Common myeloid progenitor, CD34-positive (primary cell): ENCODE results near the gene FGF1.
A peak's percentile ranks its signal among the peaks of the same experiment; 100 is the strongest.

Experiments used
- CTCF ChIA-PET: fragments of 350-600 bp; sonication (Branson Sonifier 250); formaldehyde crosslinking; loops from one replicate; lab custom pipeline; 2021; ENCODE audit warnings: antibody characterized with exemption; lab: Charles Lee
- POLR2A ChIA-PET: fragments of 350-600 bp; sonication (Branson Sonifier 250); formaldehyde crosslinking; loops from one replicate; lab custom pipeline; 2021; ENCODE audit warnings: antibody characterized with exemption; lab: Charles Lee
- DNase-seq, 3 donors: peaks; one replicate each; pipeline versions ENCODE4 v3.0.0 to v3.0.0-alpha.2; 2013
- H3K27ac ChIP-seq, 2 experiments: 1 replicate in 1 of 2; 2 replicates in 1 of 2; pipeline ENCODE4 v1.7.0; 2013; ENCODE audit warnings: inconsistent platforms in 2 of 2, low read length in 2 of 2, mild to moderate bottlenecking in 2 of 2, low read depth in 1 of 2, moderate library complexity in 1 of 2; ENCODE audit not compliant: severe bottlenecking in 2 of 2, insufficient read depth in 1 of 2, poor library complexity in 1 of 2
- H3K27me3 ChIP-seq, 5 experiments: replicated peaks in 2 of 5; 1 replicate in 3 of 5; 2 replicates in 2 of 5; pipeline versions ENCODE4 v1.6.1 to v1.7.0; 2013; ENCODE audit warnings: low read length in 4 of 5, mild to moderate bottlenecking in 2 of 5, moderate library complexity in 2 of 5, inconsistent platforms in 1 of 5; ENCODE audit not compliant: insufficient read depth in 5 of 5, control insufficient read depth in 4 of 5
- H3K36me3 ChIP-seq, 4 experiments: 1 replicate in 2 of 4; 2 replicates in 2 of 4; pipeline versions ENCODE4 v1.6.1 to v1.7.0; 2013; ENCODE audit warnings: low read length in 3 of 4, control low read depth in 1 of 4, mild to moderate bottlenecking in 1 of 4; ENCODE audit not compliant: control insufficient read depth in 4 of 4, insufficient read depth in 4 of 4
- H3K4me1 ChIP-seq, 4 experiments: 1 replicate in 3 of 4; 2 replicates in 1 of 4; pipeline versions ENCODE4 v1.6.1 to v1.7.1; 2013; ENCODE audit warnings: low read length in 3 of 4, mild to moderate bottlenecking in 3 of 4, control low read depth in 1 of 4, inconsistent platforms in 1 of 4, moderate library complexity in 1 of 4; ENCODE audit not compliant: control insufficient read depth in 4 of 4, insufficient read depth in 4 of 4; ENCODE audit errors: control extremely low read depth in 1 of 4
- H3K4me3 ChIP-seq, 7 experiments: 1 replicate in 4 of 7; 2 replicates in 3 of 7; pipeline versions ENCODE4 v1.5.1 to v1.7.0; 2013; ENCODE audit warnings: mild to moderate bottlenecking in 7 of 7, low read length in 6 of 7, moderate library complexity in 6 of 7, inconsistent platforms in 2 of 7, low read depth in 2 of 7, control low read depth in 1 of 7; ENCODE audit not compliant: insufficient read depth in 4 of 7, control insufficient read depth in 1 of 7; ENCODE audit errors: extremely low read depth in 1 of 7
- H3K9me3 ChIP-seq, 5 experiments: 1 replicate in 4 of 5; 2 replicates in 1 of 5; pipeline versions ENCODE4 v1.6.1 to v1.7.1; 2013; ENCODE audit warnings: low read length in 4 of 5, mild to moderate bottlenecking in 2 of 5, inconsistent platforms in 1 of 5, low read depth in 1 of 5, moderate library complexity in 1 of 5; ENCODE audit not compliant: control insufficient read depth in 4 of 5, insufficient read depth in 2 of 5; ENCODE audit errors: control extremely low read depth in 1 of 5
- WGBS: methylation state at CpG from one replicate; pipeline ENCODE4 v1.1.5; 2013; ENCODE audit not compliant: insufficient coverage; 5-methylcytosine and 5-hydroxymethylcytosine counted together

Gene FGF1

GRCh38 chr5:142664067-142664466 lies 21.8 kb downstream of the FGF1 start:
- H3K4me1 ChIP-seq: no peaks in the 10 kb centered on the region
- H3K27me3 ChIP-seq: peaks cover 0 to 2% (median 0%) of the 10 kb centered on the region in 5 experiments
- 89% methylated on average over 9 of the region's 9 CpGs for WGBS
- POLR2A ChIA-PET: no interaction called here
- H3K36me3 ChIP-seq: no peaks in the 10 kb centered on the region
- H3K4me3 ChIP-seq: no peak overlapping the region
- DNase-seq: no peak
- CTCF ChIA-PET: interaction anchor here (2.2 kb wide), 1 partner anchor 18 kb away, joined by 4 read pairs; no protein-coding TSS in a partner anchor
- H3K27ac ChIP-seq: no peak overlapping the region
- H3K9me3 ChIP-seq: no peaks in the 10 kb centered on the region

GRCh38 chr5:142663246-142663645 lies 22.6 kb downstream of the FGF1 start:
- Histone ChIP-seq H3K27ac (no peak overlapping the region), H3K9me3 (no peaks in the 10 kb centered on the region), H3K36me3 (no peaks in the 10 kb centered on the region), H3K27me3 (no peaks in the 10 kb centered on the region), H3K4me1 (no peaks in the 10 kb centered on the region), H3K4me3 (no peak overlapping the region)
- no peak for DNase-seq
- ChIA-PET CTCF (interaction anchor here (1.2 to 2.2 kb wide), 2 partner anchors 18 to 50 kb away, joined by 3 to 4 read pairs; no protein-coding TSS in a partner anchor), POLR2A (no interaction called here)
- WGBS: 95% methylated on average over 5 of the region's 6 CpGs

- WGBS: 17% methylated on average over 2 of the region's 11 CpGs
- no peak overlapping the region for H3K4me3 ChIP-seq
- ChIA-PET CTCF (interaction anchor here (2.2 kb wide), 1 partner anchor 16 kb away, joined by 4 read pairs; no protein-coding TSS in a partner anchor), POLR2A (interaction anchor here (0.9 kb wide), 1 partner anchor 19 kb away, joined by 3 read pairs; no protein-coding TSS in a partner anchor)
- DNase-seq: peak in 1 of 3 donors; percentile 46
- H3K27me3 ChIP-seq: no peaks in the 10 kb centered on the region
- H3K4me1 ChIP-seq: no peaks in the 10 kb centered on the region
- H3K9me3 ChIP-seq: no peaks in the 10 kb centered on the region
- H3K27ac ChIP-seq: no peak overlapping the region
- no peaks in the 10 kb centered on the region for H3K36me3 ChIP-seq
Observed at GRCh38 chr5:142661957-142662356, 23.9 kb downstream of the FGF1 start.

- Histone ChIP-seq H3K27ac (no peak overlapping the region), H3K27me3 (no peaks in the 10 kb centered on the region), H3K4me3 (no peak overlapping the region), H3K9me3 (no peaks in the 10 kb centered on the region), H3K4me1 (no peaks in the 10 kb centered on the region), H3K36me3 (no peaks in the 10 kb centered on the region)
- CTCF ChIA-PET: interaction anchor here (1.9 kb wide), 1 partner anchor 45 kb away, joined by 8 read pairs; no protein-coding TSS in a partner anchor
- DNase-seq: no peak
- 100% methylated on average over 1 of the region's 2 CpGs for WGBS
- POLR2A ChIA-PET: no interaction called here
Observed at GRCh38 chr5:142661143-142661542, 24.7 kb downstream of the FGF1 start.

GRCh38 chr5:142660731-142661130 lies 25.2 kb downstream of the FGF1 start:
- Histone ChIP-seq H3K9me3 (no peaks in the 10 kb centered on the region), H3K27ac (no peak overlapping the region), H3K4me3 (no peak overlapping the region), H3K27me3 (no peaks in the 10 kb centered on the region), H3K36me3 (no peaks in the 10 kb centered on the region), H3K4me1 (no peaks in the 10 kb centered on the region)
- CTCF ChIA-PET: interaction anchor here (1.9 kb wide), 2 partner anchors 45 to 221 kb away, joined by 5 to 8 read pairs; no protein-coding TSS in a partner anchor
- POLR2A ChIA-PET: no interaction called here
- no peak for DNase-seq

GRCh38 chr5:142660196-142660595 lies 25.7 kb downstream of the FGF1 start:
- Histone ChIP-seq H3K36me3 (no peaks in the 10 kb centered on the region), H3K4me3 (no peak overlapping the region), H3K9me3 (no peaks in the 10 kb centered on the region), H3K4me1 (no peaks in the 10 kb centered on the region), H3K27me3 (peaks cover 0 to 4% (median 0%) of the 10 kb centered on the region in 5 experiments), H3K27ac (no peak overlapping the region)
- POLR2A ChIA-PET: no interaction called here
- CTCF ChIA-PET: interaction anchor here (1.7 to 1.9 kb wide), 4 partner anchors 39 to 221 kb away, joined by 5 to 8 read pairs (median 6); no protein-coding TSS in a partner anchor
- no peak for DNase-seq
- WGBS: 99% methylated on average over 10 of the region's 10 CpGs

- 96% methylated on average over 3 of the region's 4 CpGs for WGBS
- POLR2A ChIA-PET: interaction anchor here (1.0 kb wide), 1 partner anchor 9 kb away, joined by 3 read pairs; no protein-coding TSS in a partner anchor
- CTCF ChIA-PET: interaction anchor here (0.6 to 1.9 kb wide), 6 partner anchors 37 to 222 kb away, joined by 3 to 8 read pairs (median 5); no protein-coding TSS in a partner anchor
Observed at GRCh38 chr5:142659405-142659804, 26.5 kb downstream of the FGF1 start.

More at GRCh38 chr5:142659405-142659804, 26.5 kb downstream of the FGF1 start:
- no peak for DNase-seq
- no peaks in the 10 kb centered on the region for H3K4me1 ChIP-seq
- no peak overlapping the region for H3K27ac ChIP-seq
- no peak overlapping the region for H3K4me3 ChIP-seq
- H3K27me3 ChIP-seq: peaks cover 0 to 8% (median 0%) of the 10 kb centered on the region in 5 experiments
- no peaks in the 10 kb centered on the region for H3K9me3 ChIP-seq
- H3K36me3 ChIP-seq: no peaks in the 10 kb centered on the region
